Mesendoderm (in vitro differentiated cells): ENCODE results near the gene GNG7.
A peak's percentile ranks its signal among the peaks of the same experiment; 100 is the strongest.
"Not testable (repeated sequence)": the region's sequence is repeated elsewhere in the genome, so short reads cannot be mapped to it uniquely, and the experiment has no call there.

Source experiments
- DNase-seq: peaks from one replicate; pipeline ENCODE4 v3.0.0; 2013
- H2AK5ac ChIP-seq: 2 replicates; pipeline ENCODE4 v1.6.1; 2013; ENCODE audit warnings: low read length, inconsistent platforms
- H2BK120ac ChIP-seq: 2 replicates; pipeline ENCODE4 v1.6.1; 2013; ENCODE audit warnings: low read depth, mild to moderate bottlenecking, low read length, moderate library complexity, mixed read lengths
- H2BK15ac ChIP-seq: replicated peaks from 2 replicates; pipeline ENCODE4 v1.6.1; 2013; ENCODE audit warnings: low read depth, mild to moderate bottlenecking, moderate library complexity
- H2BK5ac ChIP-seq: 2 replicates; pipeline ENCODE4 v1.6.1; 2013; ENCODE audit warnings: low read length, inconsistent platforms
- H3K18ac ChIP-seq: 2 replicates; pipeline ENCODE4 v1.6.1; 2013; ENCODE audit warnings: mild to moderate bottlenecking, low read length, mixed read lengths
- H3K23ac ChIP-seq: one replicate; pipeline ENCODE4 v1.6.1; 2013; ENCODE audit warnings: low read length
- H3K27ac ChIP-seq: 2 replicates; pipeline ENCODE4 v1.5.1; 2013; ENCODE audit warnings: low read depth, mild to moderate bottlenecking, inconsistent platforms, low read length, moderate library complexity
- H3K27me3 ChIP-seq: 2 replicates; pipeline ENCODE4 v1.6.1; 2013; ENCODE audit warnings: low read length, control low read depth, mild to moderate bottlenecking, inconsistent platforms; ENCODE audit not compliant: insufficient read depth, poor library complexity
- H3K36me3 ChIP-seq: 2 replicates; pipeline ENCODE4 v1.6.1; 2013; ENCODE audit warnings: low read length, inconsistent platforms; ENCODE audit not compliant: control insufficient read depth, insufficient read depth
- H3K4ac ChIP-seq: one replicate; pipeline ENCODE4 v1.6.1; 2013; ENCODE audit warnings: low read depth, mild to moderate bottlenecking, low read length, moderate library complexity
- H3K4me1 ChIP-seq: 2 replicates; pipeline ENCODE4 v1.6.1; 2013; ENCODE audit warnings: low read depth, low read length, inconsistent platforms; ENCODE audit not compliant: control insufficient read depth
- H3K4me2 ChIP-seq: 2 replicates; pipeline ENCODE4 v1.6.1; 2013; ENCODE audit warnings: low read length
- H3K4me3 ChIP-seq: 2 replicates; pipeline ENCODE4 v1.5.1; 2013; ENCODE audit warnings: mild to moderate bottlenecking, low read length
- H3K56ac ChIP-seq: one replicate; pipeline ENCODE4 v1.6.1; 2013; ENCODE audit warnings: low read length
- H3K79me1 ChIP-seq: 2 replicates; pipeline ENCODE4 v1.6.1; 2013; ENCODE audit warnings: low read length, inconsistent platforms
- H3K79me2 ChIP-seq: 2 replicates; pipeline ENCODE4 v1.6.1; 2013; ENCODE audit warnings: mild to moderate bottlenecking, low read length; ENCODE audit not compliant: control insufficient read depth, insufficient read depth
- H3K9ac ChIP-seq: 2 replicates; pipeline ENCODE4 v1.6.1; 2013; ENCODE audit warnings: low read length, inconsistent platforms
- H4K5ac ChIP-seq: one replicate; pipeline ENCODE4 v1.6.1; 2013; ENCODE audit warnings: low read length
- H4K8ac ChIP-seq: one replicate; pipeline ENCODE4 v1.6.1; 2013; ENCODE audit warnings: low read depth, mild to moderate bottlenecking, control low read depth, low read length, moderate library complexity
- whole genome bisulfite sequencing: extraction: QIAGEN DNeasy Blood & Tissue Kit; methylation state at CpG from one replicate; pipeline ENCODE4 v1.1.7; 2013; ENCODE audit warnings: low lambda C conversion rate, missing lambda C conversion rate; ENCODE audit not compliant: insufficient coverage; ENCODE audit errors: extremely low coverage; 5-methylcytosine and 5-hydroxymethylcytosine counted together

The GNG7 gene

GRCh38 chr19:2713170-2713569, 10.7 kb upstream of the GNG7 start:
- WGBS, result 100% methylated on average over 3 of the region's 3 CpGs

GRCh38 chr19:2711875-2712205, 9.3 kb upstream of the GNG7 start:
- Histone ChIP-seq H3K4me2 (no peak overlapping the region), H3K4me3 (no peak overlapping the region), H2BK5ac (no peak overlapping the region), H3K23ac (no peak overlapping the region), H2BK120ac (no peak overlapping the region), H3K4me1 (no peaks in the 10 kb centered on the region), H3K56ac (no peak overlapping the region), H2BK15ac (no peak overlapping the region), H2AK5ac (no peak overlapping the region), H3K36me3 (no peaks in the 10 kb centered on the region), H4K8ac (no peak overlapping the region), H3K79me1 (no peaks in the 10 kb centered on the region), H3K27ac (no peak overlapping the region), H3K4ac (no peak overlapping the region), H3K18ac (no peak overlapping the region), H3K79me2 (no peaks in the 10 kb centered on the region), H3K9ac (no peak overlapping the region), H3K27me3 (no peaks in the 10 kb centered on the region), H4K5ac (no peak overlapping the region)
- no CpG with 5 or more reads among the region's 5 CpGs for WGBS
- DNase-seq, result no peak

More at GRCh38 chr19:2713170-2713569, 10.7 kb upstream of the GNG7 start:
- H2AK5ac ChIP-seq, H4K8ac ChIP-seq, H3K18ac ChIP-seq, H3K9ac ChIP-seq, H3K27me3 ChIP-seq, H3K79me2 ChIP-seq, H3K23ac ChIP-seq, H3K4me1 ChIP-seq, H3K56ac ChIP-seq, DNase-seq, H3K4me3 ChIP-seq, H2BK5ac ChIP-seq, H3K79me1 ChIP-seq, H3K27ac ChIP-seq, H3K4me2 ChIP-seq, H2BK120ac ChIP-seq, H4K5ac ChIP-seq, H3K36me3 ChIP-seq, H2BK15ac ChIP-seq, H3K4ac ChIP-seq: not testable (repeated sequence)

GRCh38 chr19:2711172-2711874, 8.8 kb upstream of the GNG7 start:
- no peak for DNase-seq
- Histone ChIP-seq H2BK5ac (no peak overlapping the region), H4K5ac (no peak overlapping the region)

GRCh38 chr19:2706251-2706650, 3.8 kb upstream of the GNG7 start:
- Histone ChIP-seq H3K4ac (no peak overlapping the region), H3K79me1 (no peaks in the 10 kb centered on the region), H3K56ac (no peak overlapping the region), H2BK120ac (no peak overlapping the region), H2AK5ac (no peak overlapping the region), H2BK15ac (no peak overlapping the region), H2BK5ac (no peak overlapping the region), H4K5ac (no peak overlapping the region), H3K27ac (no peak overlapping the region), H3K36me3 (no peaks in the 10 kb centered on the region), H3K4me3 (no peak overlapping the region), H3K27me3 (peaks cover 6% of the 10 kb centered on the region), H3K18ac (no peak overlapping the region), H3K9ac (no peak overlapping the region), H3K4me2 (no peak overlapping the region), H4K8ac (no peak overlapping the region), H3K79me2 (no peaks in the 10 kb centered on the region), H3K4me1 (no peaks in the 10 kb centered on the region), H3K23ac (no peak overlapping the region)
- DNase-seq, result no peak
- WGBS, result no CpG with 5 or more reads among the region's 5 CpGs

More at GRCh38 chr19:2711172-2711874, 8.8 kb upstream of the GNG7 start:
- Histone ChIP-seq H3K36me3 (no peaks in the 10 kb centered on the region), H3K4me3 (no peak overlapping the region), H3K9ac (no peak overlapping the region), H3K27ac (no peak overlapping the region), H3K23ac (no peak overlapping the region), H3K4me2 (no peak overlapping the region), H3K4me1 (no peaks in the 10 kb centered on the region), H3K4ac (no peak overlapping the region), H4K8ac (no peak overlapping the region), H3K18ac (no peak overlapping the region), H3K56ac (no peak overlapping the region), H3K27me3 (no peaks in the 10 kb centered on the region), H3K79me1 (no peaks in the 10 kb centered on the region), H2BK15ac (no peak overlapping the region), H3K79me2 (no peaks in the 10 kb centered on the region), H2BK120ac (no peak overlapping the region), H2AK5ac (no peak overlapping the region)
- no CpG with 5 or more reads among the region's 17 CpGs for WGBS

GRCh38 chr19:2703691-2704216, 1.3 kb upstream of the GNG7 start:
- no peak overlapping the region for H4K8ac ChIP-seq
- no peaks in the 10 kb centered on the region for H3K79me2 ChIP-seq
- H3K27ac ChIP-seq, result no peak overlapping the region
- no peak overlapping the region for H4K5ac ChIP-seq
- no peak overlapping the region for H3K4me2 ChIP-seq
- no peak overlapping the region for H3K9ac ChIP-seq
- no peak overlapping the region for H2BK15ac ChIP-seq
- H2AK5ac ChIP-seq, result no peak overlapping the region
- no peak overlapping the region for H2BK120ac ChIP-seq
- H3K4ac ChIP-seq, result no peak overlapping the region
- no peak overlapping the region for H3K23ac ChIP-seq
- H3K18ac ChIP-seq, result no peak overlapping the region
- DNase-seq, result no peak
- peaks cover 16% of the 10 kb centered on the region for H3K27me3 ChIP-seq
- no peaks in the 10 kb centered on the region for H3K36me3 ChIP-seq
- no peaks in the 10 kb centered on the region for H3K4me1 ChIP-seq
- H3K79me1 ChIP-seq, result no peaks in the 10 kb centered on the region
- WGBS, result no CpG with 5 or more reads among the region's 6 CpGs
- no peak overlapping the region for H3K4me3 ChIP-seq
- no peak overlapping the region for H3K56ac ChIP-seq
- no peak overlapping the region for H2BK5ac ChIP-seq

GRCh38 chr19:2703077-2703437, 563 bp upstream of the GNG7 start:
- Histone ChIP-seq H3K27ac (no peak overlapping the region), H2BK120ac (no peak overlapping the region), H3K56ac (no peak overlapping the region), H3K79me2 (no peaks in the 10 kb centered on the region), H3K27me3 (peaks cover 16% of the 10 kb centered on the region), H2BK5ac (no peak overlapping the region), H3K36me3 (no peaks in the 10 kb centered on the region), H4K5ac (no peak overlapping the region), H3K4ac (no peak overlapping the region), H3K4me2 (peak overlapping the region; percentile 25), H4K8ac (no peak overlapping the region), H3K4me1 (no peaks in the 10 kb centered on the region), H3K9ac (no peak overlapping the region), H3K23ac (no peak overlapping the region), H2AK5ac (no peak overlapping the region), H3K18ac (no peak overlapping the region), H2BK15ac (no peak overlapping the region), H3K4me3 (no peak overlapping the region), H3K79me1 (no peaks in the 10 kb centered on the region)
- WGBS, result no CpG with 5 or more reads among the region's 5 CpGs
- DNase-seq, result no peak
